ENCODE measurements around the gene PPP1R12B.
"Not testable (repeated sequence)": the region's sequence is repeated elsewhere in the genome, so short reads cannot be mapped to it uniquely, and the experiment has no call there.

The PPP1R12B gene

DNA sequence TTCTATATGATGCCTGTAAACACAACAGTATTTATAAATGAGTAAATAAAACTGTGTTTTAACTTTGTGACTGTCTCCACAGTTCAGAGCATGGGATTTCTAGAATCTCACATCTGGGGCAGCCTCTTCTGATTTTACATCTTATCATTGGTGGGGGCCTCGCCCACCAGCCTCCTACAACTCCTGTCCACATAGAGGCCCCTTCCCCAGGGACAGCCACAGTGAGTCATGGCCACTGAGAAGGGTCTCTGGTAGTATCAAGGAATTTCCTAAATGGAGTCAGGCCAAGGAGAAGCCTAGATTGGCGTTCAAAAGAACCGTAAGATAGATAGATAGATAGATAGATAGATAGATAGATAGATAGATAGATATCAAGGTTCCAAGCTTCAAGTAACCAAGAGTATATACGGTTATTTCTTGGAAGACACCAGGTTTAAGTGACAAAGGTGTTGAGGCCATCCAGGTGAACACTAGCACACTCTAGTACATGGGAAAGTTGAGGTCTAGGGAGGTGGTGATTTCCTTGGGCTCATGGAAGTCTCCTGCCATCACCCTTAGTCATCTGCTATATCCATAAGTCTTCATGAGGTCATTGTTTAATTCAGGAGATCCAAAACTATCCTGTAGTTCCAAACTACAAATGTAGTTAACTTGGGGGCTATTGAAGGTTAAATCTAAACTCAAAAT is 240.1 kb downstream of the PPP1R12B start:
- DNase-seq = no peak

DNA sequence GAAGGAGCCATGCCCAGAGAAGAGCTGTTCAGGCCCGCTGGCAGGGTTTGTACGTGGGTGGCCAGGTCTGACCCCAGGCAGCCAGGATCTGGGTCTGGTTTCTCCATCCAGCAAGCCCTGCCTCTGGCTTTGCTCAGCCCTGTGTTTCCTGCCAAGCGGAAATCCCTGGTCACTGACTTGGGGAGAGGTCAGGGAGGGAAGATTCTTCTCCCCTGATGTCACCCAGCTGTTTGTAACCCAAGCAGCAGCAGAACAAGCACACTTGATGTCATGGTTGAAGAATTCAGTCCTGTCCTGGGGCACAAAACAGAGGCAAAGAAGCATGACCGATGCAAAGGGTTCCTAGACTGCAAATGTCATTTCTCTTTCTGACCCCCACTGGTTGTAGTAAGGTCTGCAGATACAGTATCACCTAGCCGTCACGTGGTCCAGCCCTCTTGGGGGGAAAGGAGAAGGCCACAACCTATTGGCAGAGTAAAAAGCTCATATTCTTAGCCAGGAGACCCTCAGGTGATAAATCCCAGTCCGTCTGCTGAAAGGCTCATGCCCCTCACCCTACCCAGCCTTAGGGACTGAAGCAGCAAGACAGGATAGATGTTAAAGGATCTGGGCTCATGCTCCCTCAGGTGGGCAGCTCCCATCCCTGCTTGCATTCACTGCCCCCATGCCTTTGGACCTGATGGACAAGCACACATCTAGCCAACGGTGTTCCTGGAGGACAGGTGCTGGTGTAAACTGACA is 240.9 kb downstream of the PPP1R12B start:
- no peak for DNase-seq

- DNase-seq = no peak
These were observed 241.6 kb downstream of the PPP1R12B start for GRCh38 chr1:202590126-202590525.

DNA sequence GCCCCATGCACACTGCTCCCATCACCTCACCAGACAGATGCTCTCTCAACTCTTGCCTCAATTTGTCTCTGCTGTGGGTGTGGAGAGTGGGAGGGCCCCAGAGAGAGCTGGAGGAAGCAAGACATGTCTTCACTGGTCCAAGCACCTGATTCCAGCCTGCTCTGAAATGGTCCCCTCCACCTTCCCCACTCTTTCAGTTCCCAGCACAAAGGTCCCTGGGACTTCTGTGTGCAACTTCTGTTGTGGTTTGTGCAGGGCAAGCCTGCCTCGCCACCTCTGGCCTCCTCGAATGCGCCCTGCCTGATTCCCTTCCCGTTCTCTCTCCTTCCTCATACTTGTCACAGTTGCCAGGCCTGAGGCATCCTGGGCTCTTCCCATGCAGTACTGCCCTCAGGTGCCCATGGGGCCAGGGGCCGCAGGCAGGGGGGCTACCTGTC is 242.5 kb downstream of the PPP1R12B start:
- DNase-seq = no peak

DNA sequence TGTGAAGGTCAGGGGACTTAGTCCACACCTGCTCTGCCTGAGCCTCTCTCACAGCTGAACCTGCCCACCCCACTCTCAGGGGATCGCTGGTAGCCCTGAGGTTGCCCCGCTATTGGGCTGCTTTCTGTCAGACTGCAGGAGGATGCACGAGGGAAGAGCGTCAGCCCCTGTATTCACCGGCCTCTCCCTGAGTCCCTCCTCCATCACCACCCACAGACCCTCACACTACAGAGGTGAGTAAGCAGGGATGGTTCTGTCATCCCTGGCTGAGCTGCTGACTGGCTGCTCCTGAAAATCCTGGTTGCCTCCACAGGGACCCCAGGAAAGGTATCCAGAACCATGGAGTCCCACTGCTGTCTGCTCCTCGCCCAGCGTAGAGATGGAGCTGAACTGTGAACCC is 243.0 kb downstream of the PPP1R12B start:
- no peak for DNase-seq

- no peak for DNase-seq
These were observed 243.6 kb downstream of the PPP1R12B start for GRCh38 chr1:202592146-202592545.

- no peak for DNase-seq
These were observed 245.3 kb downstream of the PPP1R12B start for GRCh38 chr1:202593845-202594244.

- no peak for DNase-seq
These were observed 248.1 kb downstream of the PPP1R12B start for GRCh38 chr1:202596638-202597037.

DNA sequence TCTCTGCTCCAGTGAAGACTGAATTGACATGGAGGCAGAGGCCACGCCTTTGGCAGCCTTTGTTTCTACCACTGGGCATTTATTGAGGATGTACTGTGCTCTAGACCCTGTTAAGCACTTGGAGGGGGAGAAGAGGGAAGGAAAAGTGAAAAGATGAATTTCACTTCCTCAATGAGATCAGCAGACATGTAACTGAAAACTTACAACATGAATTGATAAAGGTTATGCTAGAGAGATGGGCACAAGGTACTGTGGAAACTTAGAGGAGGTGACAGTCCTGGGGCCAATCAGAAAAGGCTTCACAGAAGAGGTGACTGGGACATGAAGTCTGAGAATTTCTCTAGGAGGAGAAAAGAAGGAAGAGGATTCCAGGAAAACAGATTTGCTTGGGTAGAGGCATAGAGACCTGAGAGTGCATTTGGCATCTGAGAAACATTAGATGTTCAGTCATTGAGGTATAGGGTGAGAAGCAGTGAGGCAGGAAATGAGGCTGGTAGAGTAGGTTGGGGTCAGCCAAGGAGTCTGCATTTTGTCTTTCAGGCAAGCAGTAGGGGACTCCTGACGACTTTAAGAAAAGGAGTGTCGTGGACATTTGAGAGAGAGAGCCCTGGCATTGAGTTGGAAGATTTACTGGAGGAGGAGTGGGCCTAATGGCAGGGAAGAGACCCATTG is 248.7 kb downstream of the PPP1R12B start:
- no peak for DNase-seq

- peak; percentile 1 for DNase-seq
These were observed 251.4 kb downstream of the PPP1R12B start for GRCh38 chr1:202599669-202600431.

DNA sequence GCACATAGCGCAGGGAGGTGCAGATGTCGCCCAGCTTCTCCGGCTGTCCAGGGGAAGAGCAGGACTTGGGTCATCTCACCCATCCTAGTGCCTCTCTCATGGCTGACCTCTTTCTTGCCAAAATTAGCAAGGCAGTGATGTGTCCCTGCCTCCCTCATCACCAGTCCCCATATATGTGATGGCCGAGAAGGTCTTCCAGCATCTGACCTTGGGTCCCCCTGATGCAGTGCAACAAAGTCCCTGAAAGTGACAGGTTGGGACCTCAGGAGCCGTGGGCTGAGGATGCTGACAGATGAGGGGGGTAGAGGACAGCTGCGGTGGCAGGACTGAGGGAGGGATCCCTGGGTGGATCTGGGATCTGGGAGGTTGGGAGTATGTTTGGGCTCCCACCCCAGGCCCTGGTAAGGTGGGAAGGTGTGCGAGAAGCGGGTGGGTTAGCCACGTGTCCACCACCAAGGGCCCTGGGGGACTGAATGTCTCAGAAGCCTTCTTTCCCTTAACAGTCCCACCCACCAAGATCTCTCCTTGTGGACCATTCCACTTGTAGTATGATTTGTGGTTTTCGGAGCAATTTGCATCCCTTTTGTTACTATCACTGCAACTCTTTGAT is 252.0 kb downstream of the PPP1R12B start:
- no peak for DNase-seq

- no peak for DNase-seq
These were observed 254.9 kb downstream of the PPP1R12B start for GRCh38 chr1:202603435-202603834.

DNA sequence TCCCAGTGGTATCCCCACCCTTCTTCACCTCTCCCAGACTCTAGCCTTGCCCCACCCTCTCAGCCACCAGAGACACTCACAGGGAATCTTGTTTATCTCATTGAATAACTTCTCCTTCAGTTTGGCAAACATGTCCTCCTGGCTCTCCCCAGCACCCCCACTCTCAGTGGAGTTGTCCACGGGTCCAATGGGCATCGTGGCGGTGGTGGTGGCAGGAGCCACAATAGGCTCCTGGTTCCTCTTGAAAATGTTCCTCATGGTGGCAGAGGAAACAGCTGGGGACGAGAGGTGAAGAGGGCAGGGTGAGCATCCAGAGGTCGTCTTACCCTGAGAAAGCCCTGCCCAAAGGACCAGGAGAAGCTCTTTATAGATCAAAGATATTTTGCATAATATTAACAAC is 257.0 kb downstream of the PPP1R12B start:
- no peak for DNase-seq

DNA sequence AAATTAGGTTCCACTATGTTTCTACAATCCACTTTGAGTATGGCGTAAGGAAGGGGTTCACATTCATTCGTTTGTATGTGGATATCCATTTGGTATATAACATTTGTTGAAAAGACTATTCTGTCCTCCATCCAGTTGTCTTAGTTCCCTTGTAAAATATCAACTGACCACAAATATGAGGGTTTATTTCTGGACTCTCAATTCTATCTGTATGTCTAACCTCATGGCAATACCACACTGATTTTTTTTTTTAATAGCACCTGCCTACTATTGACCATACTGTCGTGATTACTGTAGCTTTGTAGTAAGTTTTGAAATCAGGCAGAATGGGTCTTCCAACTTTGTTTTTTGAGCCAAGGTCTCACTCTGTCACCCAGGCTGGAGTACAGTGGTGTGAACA is 263.5 kb downstream of the PPP1R12B start:
- not testable (repeated sequence) for DNase-seq

DNA sequence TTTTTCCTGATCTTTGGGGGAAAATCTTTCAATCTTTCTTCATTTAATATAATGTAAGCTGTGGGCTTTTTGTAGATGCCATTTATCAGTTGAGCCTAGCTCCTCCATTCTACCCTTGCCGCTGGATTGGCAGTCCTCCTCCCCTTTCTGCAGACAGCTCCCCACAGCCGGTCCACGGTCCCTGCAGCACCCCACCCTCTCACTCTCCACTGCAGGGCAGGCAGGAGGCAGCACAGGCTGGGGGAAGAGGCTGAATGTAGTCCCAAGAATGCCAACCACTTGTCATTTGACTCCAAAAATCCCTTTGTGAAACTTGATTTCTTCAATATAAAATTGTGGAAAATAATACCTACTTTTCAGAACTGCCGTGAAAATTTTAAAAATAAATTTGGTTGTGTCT is 265.1 kb downstream of the PPP1R12B start:
- DNase-seq = no peak

GRCh38 chr1:202614363-202615207 is 266.1 kb downstream of the PPP1R12B start:
- peak; percentile 47 for DNase-seq

GRCh38 chr1:202615208-202615500 is 266.7 kb downstream of the PPP1R12B start:
- DNase-seq = not testable (repeated sequence)

- DNase-seq = no peak
These were observed 267.2 kb downstream of the PPP1R12B start for GRCh38 chr1:202615501-202616354.

DNA sequence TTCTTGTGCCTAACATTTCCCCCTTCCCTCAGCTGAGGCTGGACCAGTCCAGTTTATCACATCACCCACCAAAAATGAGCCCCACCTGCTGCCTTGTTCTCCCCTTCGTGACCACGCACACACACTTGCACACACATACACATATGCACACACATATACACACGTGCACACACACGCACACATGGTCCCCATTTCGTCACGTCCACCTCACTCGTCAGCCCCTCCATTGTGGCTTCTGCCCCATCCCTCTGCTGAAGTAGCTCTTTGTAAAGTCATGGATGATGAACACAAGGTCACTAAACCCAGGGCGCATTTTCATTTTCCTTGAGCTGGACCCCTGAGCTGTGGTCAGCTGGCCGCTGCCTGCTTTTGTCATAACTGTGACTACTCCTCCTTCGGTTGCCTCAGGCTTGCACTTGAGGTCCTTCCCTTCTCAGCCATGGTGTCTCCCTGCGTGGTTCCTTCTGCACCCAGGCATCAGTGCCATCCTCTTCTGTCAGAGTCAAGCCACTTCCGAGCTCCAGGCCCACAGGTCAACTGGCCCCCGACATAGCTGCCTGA is 267.9 kb downstream of the PPP1R12B start:
- no peak for DNase-seq

GRCh38 chr1:202619012-202619411 is 270.5 kb downstream of the PPP1R12B start:
- DNase-seq = not testable (repeated sequence)

DNA sequence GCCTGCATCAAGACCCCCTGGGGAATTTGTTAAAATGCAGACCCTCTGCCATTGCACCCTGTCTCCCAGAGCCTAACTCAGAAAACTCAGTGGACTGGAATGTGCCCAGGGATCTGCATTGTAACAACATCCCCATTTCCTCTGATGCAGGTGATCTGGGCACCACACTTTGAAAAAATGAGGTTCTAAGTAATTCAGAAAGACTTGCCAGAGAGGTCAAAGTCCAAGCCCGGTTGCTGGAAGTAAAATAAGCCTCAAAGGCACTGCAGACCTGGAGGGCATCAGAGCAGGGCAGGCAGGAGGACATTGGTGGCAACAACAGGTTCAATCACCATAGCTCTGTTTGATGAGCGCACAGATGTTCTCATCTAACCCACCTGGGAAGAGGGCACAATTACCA is 271.0 kb downstream of the PPP1R12B start:
- no peak for DNase-seq

Data from NCI-H524 treated with DMSO at 0.1 percent for 48 hours (cell line).